Hematopoietic multipotent progenitor cell (in vitro differentiated cells): ENCODE results near the gene AMELX. TPM values are rescaled to one million over a fixed set of nuclear protein-coding genes. Genes with fewer than 3 reads are reported as not detected.

ENCODE experiments used
- small RNA-seq: library from RNA; depleted of rRNA; stranded (forward); fragments of <200 nt; gene quantifications from one replicate; pipeline ENCODE3, GENCODE V24; 2012
- total RNA-seq: library from RNA; depleted of rRNA; stranded (reverse); fragments of >200 nt; gene quantifications from one replicate; pipeline ENCODE4 v1.2.3, GENCODE V29; 2012

AMELX gene
- total RNA-seq, 1 donor: not detected

Small RNAs within 50 kb of the gene (small RNA-seq; reads per million reads assigned to genes)
- not detected for gene MIR548AX

Other genes with a start within 250 kb of the AMELX start
- gene HCCS, start 182.1 kb upstream of the AMELX start, total RNA-seq: 4.6 TPM